ENCODE measurements around the gene PNPLA7. TPM values are rescaled to one million over a fixed set of nuclear protein-coding genes. Genes with fewer than 3 reads are reported as not detected.

Gene PNPLA7
- total and polyA plus RNA-seq, 2 of the 13 experiments (the other 11 are each of a cell fraction or from before 2014, with no cell fraction given), result 0.42 to 1.5 TPM

GRCh38 chr9:137478962-137479861 is 71.0 kb downstream of the PNPLA7 start (continued):
- TF ChIP-seq THAP11 (CRISPR knock-in tag; IDR thresholded peaks at IDR 0.05) (no peak), ZNF407 (CRISPR knock-in tag; IDR thresholded peaks at IDR 0.05; ENCODE audit: not compliant biosample characterization) (peak; percentile 13), SALL1 (CRISPR knock-in tag; IDR thresholded peaks at IDR 0.05) (no peak; the same call in 1 of the 2 replicates), TFE3 (CRISPR knock-in tag; IDR thresholded peaks at IDR 0.05) (no peak), RAD51 (IDR thresholded peaks at IDR 0.05; ENCODE audit: borderline replicate concordance) (no peak), ZBTB46 (CRISPR knock-in tag; IDR thresholded peaks at IDR 0.05; ENCODE audit: borderline replicate concordance) (no peak), E2F1 (CRISPR knock-in tag; IDR thresholded peaks at IDR 0.05) (no peak), ZNF136 (CRISPR knock-in tag; IDR thresholded peaks at IDR 0.05; ENCODE audit: low read depth) (no peak), GABPB1 (CRISPR knock-in tag; IDR thresholded peaks at IDR 0.05) (peak; percentile 20; the same call in 1 of the 2 replicates), ATF2 (CRISPR knock-in tag; IDR thresholded peaks at IDR 0.05) (no peak)

All from HepG2 (cell line).